ENCODE measurements around the gene CCL4. TPM values are rescaled to one million over a fixed set of nuclear protein-coding genes. Genes with fewer than 3 reads are reported as not detected.
"Not testable (repeated sequence)": the region's sequence is repeated elsewhere in the genome, so short reads cannot be mapped to it uniquely, and the experiment has no call there.

The CCL4 gene
- total RNA-seq, 2 donors from 2014 or later, result 63.9 to 200 TPM

DNA sequence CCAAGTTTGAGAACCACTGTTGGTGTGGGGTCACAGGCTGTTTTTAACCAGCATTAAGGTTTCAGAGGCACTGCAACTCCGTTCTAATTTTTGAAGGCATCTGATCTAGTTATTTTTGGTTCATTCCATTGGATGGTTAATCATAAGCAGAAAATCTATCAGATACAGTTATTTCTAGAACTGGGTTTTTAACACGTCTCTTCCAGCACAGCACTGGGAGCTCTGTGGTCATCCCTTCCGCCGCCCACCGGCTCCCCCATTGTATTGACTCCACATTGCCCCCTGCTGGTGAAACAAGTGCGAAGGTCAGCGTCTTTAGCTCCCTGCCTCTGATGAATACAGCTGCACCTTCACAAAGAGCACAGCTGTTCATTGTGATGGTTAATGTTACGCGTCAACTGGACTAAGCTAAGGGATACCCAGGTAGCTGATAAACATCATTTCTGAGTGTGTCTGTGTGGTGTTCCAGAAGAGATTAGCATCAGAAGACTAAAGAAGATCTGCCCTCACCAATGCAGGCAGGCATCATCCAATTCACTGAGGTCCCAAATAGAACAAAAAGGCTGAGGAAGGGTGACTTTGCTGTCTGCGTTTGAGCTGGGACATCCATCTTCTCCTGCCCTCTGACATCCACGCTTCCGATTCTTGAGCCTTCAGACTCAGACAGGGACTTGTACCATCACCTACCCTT, 31.1 kb upstream of the CCL4 start:
- H3K4me1 Mint-ChIP-seq (ENCODE audit: low read depth), result peaks cover 27% of the 10 kb centered on the region
- peak; percentile 71 to 77 for ATAC-seq (replicated peaks in 1 of 2)
- peaks cover 50% of the 10 kb centered on the region for H3K27me3 Mint-ChIP-seq (ENCODE audit: low read depth)
- peaks cover 0 to 2% of the 10 kb centered on the region in 2 donors for H3K36me3 Mint-ChIP-seq (ENCODE audit: insufficient read depth in 2 of 2)
- H3K9me3 Mint-ChIP-seq, result no peaks in the 10 kb centered on the region
- peak overlapping the region in 1 of 2 donors; percentile 32 for H3K4me3 Mint-ChIP-seq
- peak overlapping the region; percentile 3 for H3K27ac Mint-ChIP-seq
- peak; percentile 78 to 88 for DNase-seq

DNA sequence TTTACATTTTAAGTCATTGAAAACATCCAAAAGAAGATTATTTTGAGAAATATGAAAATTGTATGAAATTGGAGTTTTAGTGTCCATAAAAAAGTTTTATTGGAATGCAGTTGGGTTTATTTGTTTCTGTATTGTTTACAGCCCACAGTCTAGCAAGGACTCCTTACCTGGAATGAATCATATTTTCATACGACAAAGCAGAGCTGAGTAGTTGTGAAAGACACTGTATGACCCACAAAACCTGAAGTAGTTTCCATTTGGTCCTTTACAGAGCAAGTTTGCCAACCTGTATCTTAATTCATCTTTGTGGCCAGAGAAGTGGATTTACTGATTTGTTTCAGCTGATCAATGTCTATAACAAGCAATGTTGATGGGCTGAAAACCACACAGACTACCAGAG, 29.3 kb upstream of the CCL4 start:
- H3K27ac Mint-ChIP-seq, result peak overlapping the region; percentile 90
- peaks cover 27% of the 10 kb centered on the region for H3K4me1 Mint-ChIP-seq (ENCODE audit: low read depth)
- peaks cover 61% of the 10 kb centered on the region for H3K27me3 Mint-ChIP-seq (ENCODE audit: low read depth)
- DNase-seq (no peak), ATAC-seq (replicated peaks in 1 of 2) (peak; percentile 88 to 89)
- H3K4me3 Mint-ChIP-seq, result peak overlapping the region in 1 of 2 donors; percentile 56
- H3K36me3 Mint-ChIP-seq (ENCODE audit: insufficient read depth in 2 of 2), result peaks cover 0 to 2% of the 10 kb centered on the region in 2 donors
- peaks cover 0 to 2% of the 10 kb centered on the region in 2 donors for H3K9me3 Mint-ChIP-seq

DNA sequence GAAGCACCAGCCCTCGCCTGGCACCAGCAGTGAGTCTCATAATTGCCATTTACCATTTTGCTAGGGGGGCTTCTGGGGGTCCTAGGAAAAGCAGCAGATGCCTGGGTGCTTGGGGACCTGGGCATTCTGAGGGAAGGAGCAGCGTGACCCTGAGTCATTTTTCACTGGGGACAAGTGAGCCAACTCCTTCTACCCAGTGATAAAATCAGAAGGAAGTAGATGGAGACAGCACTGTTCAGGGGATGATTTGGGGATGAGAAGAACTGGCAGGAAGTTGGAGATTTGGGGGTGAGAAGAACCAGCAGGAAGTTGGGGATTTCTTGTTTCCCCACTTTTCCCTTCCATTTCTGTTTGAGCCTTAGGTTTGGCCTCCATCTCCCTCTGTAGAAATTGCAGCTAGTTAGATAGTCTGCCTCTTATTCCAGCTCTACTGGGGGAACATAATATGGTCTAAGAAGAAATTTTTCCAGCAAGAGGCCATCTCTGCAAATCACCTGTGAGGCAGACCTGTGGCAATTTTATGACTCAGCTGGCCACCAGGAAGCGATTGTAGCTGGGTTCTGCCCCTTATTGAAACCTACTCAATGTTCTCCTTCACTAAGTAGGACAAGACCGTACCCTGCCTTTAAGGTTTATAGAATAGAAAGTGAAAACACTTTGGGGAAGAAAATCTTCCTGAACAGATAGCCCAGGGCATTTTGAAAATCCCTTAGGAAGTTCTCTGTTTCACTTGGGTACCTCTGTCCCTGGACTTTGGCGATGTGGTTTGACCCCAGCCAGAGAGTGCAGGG, 21.8 kb upstream of the CCL4 start:
- peak in 1 of 2 donors; percentile 23 for ATAC-seq (replicated peaks in 1 of 2)
- H3K27ac Mint-ChIP-seq, result peak overlapping the region; percentile 93
- not testable (repeated sequence) for DNase-seq; H3K9me3 Mint-ChIP-seq; H3K36me3 Mint-ChIP-seq (ENCODE audit: insufficient read depth in 2 of 2)
- H3K4me1 Mint-ChIP-seq (ENCODE audit: low read depth), result peaks cover 38% of the 10 kb centered on the region
- H3K27me3 Mint-ChIP-seq (ENCODE audit: low read depth), result peaks cover 40% of the 10 kb centered on the region
- H3K4me3 Mint-ChIP-seq, result peak overlapping the region; percentile 31 to 72

DNA sequence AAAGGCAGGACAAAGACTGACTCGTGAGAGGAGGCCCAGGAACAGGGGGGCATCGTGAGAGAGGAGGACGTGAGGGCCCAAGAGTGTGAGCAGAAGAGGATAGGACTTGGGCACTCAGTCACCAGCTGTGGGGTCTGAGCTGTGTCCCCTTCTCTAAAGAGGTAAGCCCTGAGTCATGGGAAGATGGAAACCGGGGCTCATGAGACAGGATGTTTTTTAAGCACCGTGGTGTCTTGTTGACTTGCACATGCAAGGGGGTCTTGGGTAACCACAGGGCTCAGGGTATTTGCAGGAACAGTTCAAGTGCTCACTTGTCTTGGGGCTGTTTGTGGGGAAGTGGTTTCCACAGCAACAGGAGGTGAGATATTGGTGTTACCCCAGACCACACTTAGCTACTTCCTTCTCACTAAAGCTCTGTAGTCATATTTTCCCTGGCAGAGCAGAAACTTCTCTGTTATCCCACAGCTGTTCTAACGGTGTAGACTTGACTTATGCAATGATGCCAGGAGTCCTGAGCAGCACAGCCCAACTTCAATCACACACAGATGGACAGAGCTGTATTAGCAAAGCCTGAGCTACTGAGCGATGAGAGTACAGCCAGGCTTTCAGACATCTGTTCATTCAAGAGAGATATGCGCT, 21.0 kb upstream of the CCL4 start:
- Mint-ChIP-seq H3K27me3 (ENCODE audit: low read depth) (peaks cover 34% of the 10 kb centered on the region), H3K4me1 (ENCODE audit: low read depth) (peaks cover 38% of the 10 kb centered on the region), H3K27ac (peak overlapping the region; percentile 93), H3K4me3 (peak overlapping the region; percentile 31 to 72)
- ATAC-seq (replicated peaks in 1 of 2) (peak; percentile 85 to 90), DNase-seq (peak; percentile 67 to 69)
- H3K36me3 Mint-ChIP-seq (ENCODE audit: insufficient read depth in 2 of 2); H3K9me3 Mint-ChIP-seq: not testable (repeated sequence)

DNA sequence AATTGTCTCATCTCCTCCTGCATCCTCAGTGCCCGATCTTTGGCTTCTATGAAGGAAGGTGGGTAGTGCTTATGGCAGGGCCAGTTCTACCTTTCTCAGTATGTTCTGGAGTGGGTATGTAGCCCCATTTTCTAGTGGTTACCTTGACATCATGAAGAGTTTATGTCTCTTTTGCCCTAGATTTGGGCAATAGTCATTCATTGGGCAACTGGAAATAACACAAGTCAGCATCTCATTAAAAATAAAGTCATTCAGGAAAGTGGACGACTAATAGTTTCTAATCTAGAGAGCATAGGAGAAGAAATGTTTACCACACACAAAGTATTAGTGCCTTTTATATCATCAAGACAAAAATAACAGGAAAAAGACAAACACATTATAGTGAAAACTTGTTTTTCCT, 19.9 kb upstream of the CCL4 start:
- not testable (repeated sequence) for H3K36me3 Mint-ChIP-seq (ENCODE audit: insufficient read depth in 2 of 2); H3K9me3 Mint-ChIP-seq; H3K27ac Mint-ChIP-seq; ATAC-seq (replicated peaks in 1 of 2); DNase-seq
- peaks cover 33% of the 10 kb centered on the region for H3K27me3 Mint-ChIP-seq (ENCODE audit: low read depth)
- H3K4me1 Mint-ChIP-seq (ENCODE audit: low read depth), result peaks cover 38% of the 10 kb centered on the region
- H3K4me3 Mint-ChIP-seq, result peak overlapping the region in 1 of 2 donors; percentile 6

DNA sequence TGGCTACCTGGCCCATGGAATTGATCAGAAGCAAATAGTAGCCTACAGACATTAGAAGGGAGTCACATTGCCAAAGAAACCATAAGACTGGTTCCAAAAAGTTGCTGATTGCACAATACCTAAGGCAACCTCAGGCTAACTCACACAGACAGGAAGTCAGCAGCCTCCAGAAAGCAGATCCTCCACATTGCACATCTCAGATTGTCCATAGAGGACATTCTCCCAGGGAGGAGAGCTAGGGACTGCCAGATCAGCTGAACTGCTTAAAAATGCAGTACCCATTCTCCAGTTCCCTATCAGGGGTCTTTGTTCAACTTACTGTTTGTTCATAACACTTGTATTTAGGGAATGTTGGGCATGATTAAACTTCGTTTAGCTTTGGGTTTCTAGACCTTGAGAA, 17.9 kb upstream of the CCL4 start:
- no peaks in the 10 kb centered on the region for H3K9me3 Mint-ChIP-seq
- DNase-seq, result no peak
- ATAC-seq (replicated peaks in 1 of 2), result no peak
- H3K4me1 Mint-ChIP-seq (ENCODE audit: low read depth), result peaks cover 58% of the 10 kb centered on the region
- H3K4me3 Mint-ChIP-seq, result peak overlapping the region in 1 of 2 donors; percentile 41
- H3K27me3 Mint-ChIP-seq (ENCODE audit: low read depth), result peaks cover 33% of the 10 kb centered on the region
- peak overlapping the region; percentile 68 for H3K27ac Mint-ChIP-seq
- no peaks in the 10 kb centered on the region for H3K36me3 Mint-ChIP-seq (ENCODE audit: insufficient read depth in 2 of 2)

DNA sequence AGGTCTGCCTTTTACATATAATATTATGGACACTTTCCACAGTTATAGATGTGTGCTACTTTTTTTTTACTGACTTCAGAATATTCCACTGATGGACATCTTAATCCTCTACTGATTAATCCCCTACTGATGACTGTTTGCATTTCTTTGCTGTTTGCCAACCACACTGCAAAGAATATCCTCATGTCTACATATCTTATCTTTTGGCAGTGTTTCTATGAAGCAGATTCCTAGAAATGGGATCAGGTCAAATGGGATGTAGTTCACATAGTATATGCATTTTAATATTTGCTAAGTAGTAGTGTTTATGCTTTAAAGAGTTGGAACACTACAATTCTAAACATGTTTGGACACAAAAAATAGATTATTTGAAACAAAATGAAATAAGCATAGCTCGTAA, 16.8 kb upstream of the CCL4 start:
- Mint-ChIP-seq H3K4me3 (peak overlapping the region in 1 of 2 donors; percentile 39), H3K27ac (no peak overlapping the region), H3K4me1 (ENCODE audit: low read depth) (peaks cover 65% of the 10 kb centered on the region), H3K9me3 (no peaks in the 10 kb centered on the region), H3K36me3 (ENCODE audit: insufficient read depth in 2 of 2) (no peaks in the 10 kb centered on the region), H3K27me3 (ENCODE audit: low read depth) (peaks cover 31% of the 10 kb centered on the region)
- ATAC-seq (replicated peaks in 1 of 2), result no peak
- DNase-seq, result no peak

DNA sequence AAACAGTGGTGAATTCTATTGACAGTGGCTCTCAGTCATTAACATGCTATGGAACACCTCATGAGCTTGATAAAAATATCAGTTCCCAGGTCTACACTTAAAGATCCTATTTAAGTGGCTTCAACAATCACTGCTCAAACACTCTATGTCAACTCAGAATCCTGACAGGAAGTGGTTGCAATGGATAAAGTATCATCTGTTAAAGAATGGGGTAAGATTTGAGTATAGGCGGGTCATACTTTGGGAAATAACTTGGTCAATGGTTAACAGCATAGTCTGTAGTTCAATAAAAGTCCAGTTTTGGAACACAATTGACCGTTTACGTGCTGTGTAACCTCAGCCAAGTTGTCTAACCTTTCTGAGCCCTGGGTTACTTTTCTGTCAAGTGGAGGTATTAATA, 16.2 kb upstream of the CCL4 start:
- H3K4me1 Mint-ChIP-seq (ENCODE audit: low read depth), result peaks cover 65% of the 10 kb centered on the region
- not testable (repeated sequence) for H3K9me3 Mint-ChIP-seq; H3K36me3 Mint-ChIP-seq (ENCODE audit: insufficient read depth in 2 of 2); DNase-seq; H3K27ac Mint-ChIP-seq; ATAC-seq (replicated peaks in 1 of 2)
- H3K27me3 Mint-ChIP-seq (ENCODE audit: low read depth), result peaks cover 32% of the 10 kb centered on the region
- H3K4me3 Mint-ChIP-seq, result peak overlapping the region in 1 of 2 donors; percentile 67

DNA sequence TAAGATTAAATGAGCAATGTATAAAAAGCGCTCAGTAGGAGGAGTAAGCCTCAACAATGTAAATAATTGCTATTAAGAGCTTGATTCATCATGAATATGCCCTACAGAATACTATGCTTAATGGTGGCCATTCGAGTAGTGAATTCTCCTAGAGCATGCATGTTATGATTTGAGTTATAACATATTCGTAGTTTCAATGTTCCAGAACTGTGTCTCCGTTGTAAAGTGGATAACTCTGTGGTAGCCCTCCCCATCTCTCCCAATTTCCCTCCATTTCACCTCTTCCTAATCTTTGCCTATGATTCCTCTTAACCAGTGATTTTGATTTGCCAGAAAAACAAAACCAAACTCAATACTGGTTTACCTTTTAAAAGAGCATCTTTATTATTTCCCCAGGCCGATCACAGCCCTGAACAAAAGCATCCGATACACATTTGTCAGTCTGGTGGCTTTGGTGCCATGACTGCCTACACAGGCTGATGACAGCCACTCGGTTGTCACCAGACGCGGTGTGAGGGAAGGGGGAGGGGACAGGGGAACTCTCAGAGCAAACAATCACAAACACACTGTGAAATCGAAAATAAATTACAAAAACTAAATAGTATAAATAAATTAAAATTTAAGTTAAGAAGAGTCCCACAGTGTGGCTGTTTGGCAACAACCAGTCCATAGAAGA, 15.6 kb upstream of the CCL4 start:
- peak overlapping the region; percentile 33 for H3K27ac Mint-ChIP-seq
- ATAC-seq (replicated peaks in 1 of 2); H3K9me3 Mint-ChIP-seq; H3K36me3 Mint-ChIP-seq (ENCODE audit: insufficient read depth in 2 of 2); DNase-seq: not testable (repeated sequence)
- H3K4me1 Mint-ChIP-seq (ENCODE audit: low read depth), result peaks cover 64% of the 10 kb centered on the region
- peaks cover 32% of the 10 kb centered on the region for H3K27me3 Mint-ChIP-seq (ENCODE audit: low read depth)
- peak overlapping the region in 1 of 2 donors; percentile 67 for H3K4me3 Mint-ChIP-seq

DNA sequence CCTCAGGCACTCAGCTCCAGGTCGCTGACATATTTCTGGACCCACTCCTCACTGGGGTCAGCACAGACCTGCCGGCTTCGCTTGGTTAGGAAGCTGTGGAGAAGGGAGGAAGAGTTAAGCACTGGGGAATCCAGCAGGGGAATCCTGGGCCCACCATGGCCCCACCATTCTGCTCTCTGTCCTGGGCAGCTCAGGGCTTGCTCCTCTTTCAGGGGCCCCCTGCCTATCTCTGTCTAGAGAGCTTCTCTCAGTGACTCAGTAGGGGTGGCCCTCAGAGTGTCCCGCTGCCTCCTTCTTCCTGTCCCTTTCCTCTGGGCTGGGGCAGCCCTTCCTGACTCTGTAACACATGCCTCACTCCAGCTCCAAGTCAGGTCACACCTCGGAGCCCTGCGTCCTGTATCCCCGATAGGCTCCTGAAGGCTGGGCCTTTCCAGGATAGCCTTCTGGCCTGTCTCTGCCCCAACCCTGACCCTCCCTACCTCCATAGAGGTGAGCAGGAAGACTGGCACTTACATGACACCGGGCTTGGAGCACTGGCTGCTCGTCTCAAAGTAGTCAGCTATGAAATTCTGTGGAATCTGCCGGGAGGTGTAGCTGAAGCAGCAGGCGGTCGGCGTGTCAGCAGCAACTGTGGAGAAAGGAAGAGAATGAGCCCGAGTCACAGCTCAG, 14.8 kb upstream of the CCL4 start:
- peak overlapping the region; percentile 96 for H3K27ac Mint-ChIP-seq
- ATAC-seq (replicated peaks in 1 of 2) (no peak), DNase-seq (no peak)
- H3K27me3 Mint-ChIP-seq (ENCODE audit: low read depth), result peaks cover 39% of the 10 kb centered on the region
- peak overlapping the region; percentile 55 to 70 for H3K4me3 Mint-ChIP-seq
- H3K4me1 Mint-ChIP-seq (ENCODE audit: low read depth), result peaks cover 58% of the 10 kb centered on the region
- no peaks in the 10 kb centered on the region for H3K9me3 Mint-ChIP-seq
- H3K36me3 Mint-ChIP-seq (ENCODE audit: insufficient read depth in 2 of 2), result no peaks in the 10 kb centered on the region

DNA sequence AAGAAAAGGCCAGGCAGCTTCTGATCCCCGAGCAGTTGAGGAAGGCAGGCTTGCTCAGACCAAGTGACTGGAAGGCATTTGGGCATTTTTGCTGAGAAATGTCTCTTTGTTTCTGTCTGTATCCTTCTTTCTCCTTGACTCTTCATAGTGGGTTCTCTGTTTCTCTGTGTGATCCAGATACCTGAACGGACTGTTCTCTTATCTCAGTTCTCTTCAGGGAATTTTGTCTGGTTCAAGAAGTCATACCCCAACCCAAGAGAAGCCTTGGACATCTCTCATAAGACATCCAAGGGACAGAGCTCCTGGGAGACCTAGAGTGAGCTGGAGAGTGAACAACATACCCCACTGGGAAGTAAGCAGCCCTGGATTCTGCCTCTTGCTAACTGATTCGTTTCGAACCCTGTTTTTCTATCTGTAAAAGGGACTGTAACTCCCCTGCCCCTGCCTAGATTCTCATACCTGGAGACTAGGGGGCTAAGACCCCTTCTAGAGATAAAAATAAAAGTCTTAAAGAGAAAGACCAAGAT, 14.2 kb upstream of the CCL4 start:
- Mint-ChIP-seq H3K36me3 (ENCODE audit: insufficient read depth in 2 of 2) (no peaks in the 10 kb centered on the region), H3K27me3 (ENCODE audit: low read depth) (peaks cover 39% of the 10 kb centered on the region), H3K9me3 (no peaks in the 10 kb centered on the region), H3K27ac (peak overlapping the region; percentile 96), H3K4me3 (peak overlapping the region; percentile 55 to 70), H3K4me1 (ENCODE audit: low read depth) (peaks cover 53% of the 10 kb centered on the region)
- no peak for ATAC-seq (replicated peaks in 1 of 2)
- no peak for DNase-seq

Measured in activated T-cell treated with anti-CD3 and anti-CD28 coated beads, Interleukin-2, amount 50 U/mL, for 72 hours (primary cell).